ENCODE measurements around the gene EHD4.

EHD4 gene

GRCh38 chr15:41894251-41894790, 78.0 kb downstream of the EHD4 start:
- Mint-ChIP-seq H3K36me3 (ENCODE audit: low read depth) (no peaks in the 10 kb centered on the region), H3K27me3 (ENCODE audit: low read depth, poor library complexity) (peaks cover 17% of the 10 kb centered on the region), H3K4me1 (peaks cover 37% of the 10 kb centered on the region), H3K9me3 (no peaks in the 10 kb centered on the region), H3K27ac (no peak overlapping the region), H3K4me3 (no peak overlapping the region)
- TF ChIP-seq CTCF (IDR thresholded peaks at IDR 0.05), result no peak
- DNase-seq, result no peak

GRCh38 chr15:41893422-41894250, 78.7 kb downstream of the EHD4 start, which contains the start of gene SPTBN5:
TSS of gene SPTBN5 (minus strand) at chr15:41894053. CDS start at chr15:41893497, 556 bp downstream.
- H3K27ac Mint-ChIP-seq, result no peak within 1 kb of the TSS
- TF ChIP-seq CTCF (IDR thresholded peaks at IDR 0.05), result no peak
- H3K36me3 Mint-ChIP-seq (ENCODE audit: low read depth), result no peaks in the 10 kb centered on the region
- no peaks in the 10 kb centered on the region for H3K9me3 Mint-ChIP-seq
- H3K4me3 Mint-ChIP-seq, result no peak within 1 kb of the TSS
- H3K27me3 Mint-ChIP-seq (ENCODE audit: low read depth, poor library complexity), result peaks cover 18% of the 10 kb centered on the region
- DNase-seq, result no peak
- H3K4me1 Mint-ChIP-seq, result peaks cover 37% of the 10 kb centered on the region

GRCh38 chr15:41892621-41893421, 79.5 kb downstream of the EHD4 start:
- H3K27me3 Mint-ChIP-seq (ENCODE audit: low read depth, poor library complexity), result peaks cover 18% of the 10 kb centered on the region
- no peak overlapping the region for H3K4me3 Mint-ChIP-seq
- H3K4me1 Mint-ChIP-seq, result peaks cover 31% of the 10 kb centered on the region
- TF ChIP-seq CTCF (IDR thresholded peaks at IDR 0.05), result no peak
- no peaks in the 10 kb centered on the region for H3K36me3 Mint-ChIP-seq (ENCODE audit: low read depth)
- no peaks in the 10 kb centered on the region for H3K9me3 Mint-ChIP-seq
- no peak for DNase-seq
- H3K27ac Mint-ChIP-seq, result peak overlapping the region; percentile 8

GRCh38 chr15:41891946-41892345, 80.4 kb downstream of the EHD4 start:
- Mint-ChIP-seq H3K4me1 (peaks cover 27% of the 10 kb centered on the region), H3K9me3 (no peaks in the 10 kb centered on the region), H3K4me3 (no peak overlapping the region), H3K27me3 (ENCODE audit: low read depth, poor library complexity) (peaks cover 18% of the 10 kb centered on the region), H3K36me3 (ENCODE audit: low read depth) (no peaks in the 10 kb centered on the region), H3K27ac (no peak overlapping the region)
- no peak for TF ChIP-seq CTCF (IDR thresholded peaks at IDR 0.05)
- DNase-seq, result no peak

GRCh38 chr15:41891226-41891625, 81.1 kb downstream of the EHD4 start:
- H3K9me3 Mint-ChIP-seq, result no peaks in the 10 kb centered on the region
- H3K27ac Mint-ChIP-seq, result no peak overlapping the region
- peaks cover 19% of the 10 kb centered on the region for H3K4me1 Mint-ChIP-seq
- TF ChIP-seq CTCF (IDR thresholded peaks at IDR 0.05), result no peak
- H3K27me3 Mint-ChIP-seq (ENCODE audit: low read depth, poor library complexity), result peaks cover 18% of the 10 kb centered on the region
- no peak for DNase-seq
- no peaks in the 10 kb centered on the region for H3K36me3 Mint-ChIP-seq (ENCODE audit: low read depth)
- H3K4me3 Mint-ChIP-seq, result no peak overlapping the region
